GM19099 (cell line): Measurements from ENCODE around the gene NEDD8.
A peak's percentile ranks its signal among the peaks of the same experiment; 100 is the strongest.

Experiments
- POLR2A ChIP-seq: IDR thresholded peaks from 3 replicates; pipeline ENCODE4 v1.6.1; 2011; ENCODE audit warnings: low read depth; ENCODE audit not compliant: insufficient read length; ENCODE audit errors: extremely low read depth

The NEDD8 gene

DNA sequence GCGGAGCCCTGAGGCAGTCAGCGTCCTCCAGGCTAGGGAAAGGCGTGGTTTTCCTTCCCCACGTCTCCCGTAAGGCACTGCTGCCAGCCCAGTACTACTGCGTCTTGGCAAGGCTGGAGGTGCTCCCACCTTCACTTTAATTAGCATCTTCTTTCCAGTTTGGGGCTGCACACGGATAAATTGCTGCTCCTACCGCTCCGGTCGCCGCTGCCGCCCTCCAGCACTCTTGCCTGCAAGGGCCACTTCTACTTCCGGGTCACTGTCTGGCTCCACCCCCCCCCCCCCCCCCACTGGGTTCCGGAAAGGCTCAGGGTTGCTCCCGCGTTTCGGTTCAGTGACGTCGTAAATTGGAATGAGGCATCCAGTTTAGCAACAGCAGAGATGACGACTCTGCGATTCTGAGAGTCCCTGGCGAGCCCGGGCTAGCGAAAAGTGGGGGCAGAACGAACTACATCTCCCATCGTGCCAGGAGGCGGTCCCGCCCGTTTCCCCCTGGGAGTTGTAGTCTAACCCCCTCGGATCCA is at the start of gene NEDD8:
Gene NEDD8 (minus strand): TSS at position 247 of the 524 bp plus-strand sequence. CDS start 100 bp downstream, at position 147.
- peak; percentile 51 for TF ChIP-seq POLR2A

DNA sequence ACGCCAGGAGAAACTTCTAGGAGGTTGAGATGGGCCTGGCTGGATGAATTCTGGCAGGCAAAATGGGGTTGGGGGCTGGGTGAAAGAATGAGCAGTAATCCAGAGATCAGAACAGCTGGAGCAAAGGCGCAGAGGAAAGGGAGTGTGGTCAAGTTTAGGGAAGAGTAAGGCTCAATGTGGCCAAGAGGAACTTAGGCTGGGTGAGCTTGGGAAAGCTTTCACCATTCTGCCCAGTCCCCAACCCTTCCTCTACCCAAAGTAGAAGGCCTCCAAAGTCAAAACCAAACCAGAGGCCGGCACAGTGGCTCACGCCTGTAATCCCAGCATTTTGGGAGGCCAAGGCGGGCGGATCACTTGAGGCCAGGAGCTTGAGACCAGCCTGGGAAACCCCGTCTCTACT is 49.5 kb upstream of the NEDD8 start:
- no peak for TF ChIP-seq POLR2A

DNA sequence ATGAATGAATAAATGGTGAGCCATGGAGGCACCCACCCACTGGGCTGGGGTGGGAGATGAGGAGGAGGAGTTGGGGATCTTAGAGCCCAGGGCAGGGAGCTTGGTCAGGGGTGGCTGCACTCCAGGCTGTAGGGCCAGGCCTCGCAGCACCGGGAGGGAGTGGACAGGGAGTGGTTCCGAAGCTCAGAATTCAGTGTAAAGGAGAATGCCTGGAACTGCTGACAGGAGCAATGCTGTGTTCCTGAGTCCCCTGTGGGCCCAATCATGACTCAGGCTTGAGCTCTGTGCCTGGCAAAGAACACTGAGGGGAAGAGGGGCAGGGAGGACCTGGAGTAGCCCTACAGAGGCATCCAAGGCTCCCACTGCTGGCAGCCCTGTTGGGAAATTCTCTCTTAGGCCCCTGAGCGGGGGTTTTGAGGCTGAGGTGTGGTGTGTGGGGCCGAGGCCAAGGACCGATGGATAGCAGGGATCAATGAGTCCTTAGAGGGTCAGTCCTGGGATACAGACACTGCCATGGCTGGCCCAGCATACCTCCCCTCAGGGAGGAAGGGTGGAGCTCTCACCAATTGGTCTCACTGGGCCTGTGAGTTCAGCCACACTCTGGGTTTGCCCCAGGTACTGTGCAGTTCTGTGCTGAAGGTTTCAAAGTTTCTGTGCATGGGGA is 48.8 kb upstream of the NEDD8 start:
- TF ChIP-seq POLR2A: no peak

DNA sequence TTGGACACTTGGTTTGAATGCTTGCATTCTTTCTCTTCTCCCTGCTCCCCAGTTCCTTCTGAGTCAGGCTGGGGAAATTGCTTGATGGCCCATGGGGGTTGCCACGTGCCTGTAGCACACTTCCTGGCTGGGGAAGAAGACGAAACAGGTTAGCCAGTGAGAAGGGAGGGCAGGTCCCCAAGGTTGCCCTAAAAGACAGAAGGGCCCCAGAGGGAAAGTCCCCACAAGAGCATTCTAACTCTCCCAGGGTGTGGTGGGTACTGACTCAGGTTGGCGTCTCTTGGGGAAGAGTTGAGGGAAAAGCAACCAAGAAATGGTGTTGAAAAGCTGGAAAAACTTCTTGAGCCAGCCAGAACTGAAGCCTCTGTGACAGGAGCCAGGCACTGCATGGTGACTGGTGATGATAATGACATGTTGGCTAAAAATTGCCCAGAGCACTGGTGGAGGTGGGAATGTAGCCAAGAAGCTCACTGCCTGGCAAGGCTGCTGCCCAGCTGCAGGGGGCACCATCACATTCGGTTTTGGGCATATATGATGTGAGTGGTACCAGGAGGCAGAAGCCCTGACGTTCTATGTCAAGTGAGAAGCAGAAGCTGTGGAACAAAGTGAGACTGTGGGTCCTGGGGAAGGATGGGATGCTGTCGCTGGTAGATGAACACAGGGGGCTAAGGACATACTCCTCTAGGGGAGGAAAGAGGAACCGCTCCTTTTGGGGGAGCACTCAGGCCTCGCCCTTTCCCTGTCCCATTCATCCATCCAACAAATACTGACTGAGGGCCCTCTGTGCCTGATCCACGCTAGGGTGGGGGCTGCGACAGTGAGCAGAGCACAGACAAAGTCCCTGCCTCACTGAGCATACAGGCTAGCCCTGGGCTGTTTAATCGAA is 47.4 kb upstream of the NEDD8 start:
- no peak for TF ChIP-seq POLR2A

GRCh38 chr14:24278424-24278823 is 46.3 kb upstream of the NEDD8 start:
- TF ChIP-seq POLR2A: no peak

DNA sequence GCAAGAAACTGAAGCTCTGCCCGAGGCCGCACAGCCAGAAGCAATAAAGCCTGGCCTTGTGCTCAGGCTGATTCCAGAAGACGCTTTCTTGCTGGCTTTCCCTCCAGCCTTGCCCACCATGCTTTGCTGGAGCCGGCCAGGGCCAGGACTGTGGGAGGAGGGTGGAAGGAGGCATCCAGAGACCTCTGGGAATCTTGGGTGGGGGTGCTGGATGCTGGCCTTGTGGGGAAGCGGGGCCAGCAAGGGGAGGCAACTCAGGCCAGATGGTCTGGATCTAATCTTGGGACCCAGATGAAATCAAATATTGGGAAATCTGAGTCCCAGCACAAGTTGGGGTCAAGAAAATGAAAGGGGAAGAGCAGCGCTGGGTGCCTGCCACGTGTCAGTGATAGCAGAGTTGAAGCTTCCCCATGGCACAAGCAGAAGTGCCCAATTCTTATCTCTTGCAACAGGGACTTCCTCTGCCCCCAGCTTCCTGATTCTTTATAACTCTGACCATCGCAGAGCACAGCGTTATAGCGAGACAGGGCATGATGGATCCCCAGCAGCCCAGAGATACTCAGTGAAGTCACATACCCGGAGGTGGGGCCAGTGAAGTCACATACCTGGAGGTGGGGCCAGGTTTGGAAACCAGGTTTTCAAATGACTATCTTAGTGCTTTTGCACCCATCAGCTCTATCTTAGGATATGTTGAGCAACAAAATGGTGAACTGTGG is 45.6 kb upstream of the NEDD8 start:
- no peak for TF ChIP-seq POLR2A

GRCh38 chr14:24277071-24277470 is 44.9 kb upstream of the NEDD8 start:
- no peak for TF ChIP-seq POLR2A

GRCh38 chr14:24274101-24274543 is 42.0 kb upstream of the NEDD8 start:
- peak; percentile 17 for TF ChIP-seq POLR2A

DNA sequence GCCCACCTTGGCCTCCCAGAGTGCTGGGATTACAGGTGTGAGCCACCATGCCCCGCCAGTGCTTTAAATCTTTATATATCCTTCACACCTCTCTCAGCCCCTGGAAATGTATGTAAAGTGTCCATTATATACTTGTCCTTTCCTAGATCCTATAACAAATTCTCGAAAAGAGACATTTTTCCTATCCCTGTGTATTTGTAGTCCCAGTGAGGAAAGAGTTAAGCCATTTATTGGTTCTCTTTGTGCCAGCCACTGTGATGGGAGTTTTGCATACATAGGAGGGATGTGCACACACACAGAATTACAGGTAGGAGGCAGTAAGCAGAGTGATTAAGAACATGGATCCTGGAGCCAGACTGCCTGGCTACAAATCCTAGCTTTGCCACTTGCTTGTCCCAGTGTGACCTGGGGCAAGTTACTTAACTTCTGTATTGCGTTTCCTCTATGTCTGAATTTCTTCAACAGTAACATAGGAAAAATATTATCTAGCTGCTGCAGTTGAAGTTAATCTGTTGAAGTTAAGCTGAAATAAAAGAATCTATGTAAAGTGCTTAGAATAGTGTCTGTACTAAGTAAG is 41.3 kb upstream of the NEDD8 start:
- TF ChIP-seq POLR2A: no peak

DNA sequence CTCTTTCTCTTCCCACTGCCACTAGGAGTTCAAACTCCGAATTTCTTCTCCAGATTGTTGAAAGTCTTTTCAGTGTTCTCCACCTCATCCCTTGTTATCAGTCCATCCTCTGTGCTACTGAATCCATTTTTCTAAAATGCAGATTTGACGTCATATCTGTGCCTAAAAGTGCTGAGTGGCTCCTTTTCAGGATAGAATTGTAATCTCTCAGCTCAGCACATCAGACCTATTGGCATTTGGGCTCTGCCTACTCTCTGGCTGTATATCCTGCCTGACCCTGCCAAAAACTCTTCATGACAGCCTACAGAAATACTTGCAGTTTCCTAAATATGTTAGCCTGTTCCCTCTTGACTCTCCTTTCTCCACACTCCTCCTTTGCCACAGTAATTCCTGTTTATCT is 40.3 kb upstream of the NEDD8 start:
- no peak for TF ChIP-seq POLR2A

GRCh38 chr14:24271834-24272263 is 39.7 kb upstream of the NEDD8 start:
- TF ChIP-seq POLR2A: no peak

GRCh38 chr14:24271134-24271833 is 39.1 kb upstream of the NEDD8 start, which contains the start of gene RABGGTA:
RABGGTA (minus strand) TSS chr14:24271597; CDS start chr14:24271115, 482 bp downstream.
- peak; percentile 84 for TF ChIP-seq POLR2A

- no peak for TF ChIP-seq POLR2A
Measured at GRCh38 chr14:24270537-24271133, 38.5 kb upstream of the NEDD8 start.

GRCh38 chr14:24269910-24270536 is 37.9 kb upstream of the NEDD8 start:
- no peak for TF ChIP-seq POLR2A

- TF ChIP-seq POLR2A: no peak
Measured at GRCh38 chr14:24269368-24269767, 37.2 kb upstream of the NEDD8 start.
